H1 (cell line): Measurements from ENCODE around the gene PINLYP. TPM values are rescaled to one million over a fixed set of nuclear protein-coding genes. Genes with fewer than 3 reads are reported as not detected.

ENCODE experiments used
- ASH2L ChIP-seq: fragments of 200-600, 300-600 bp; sonication (generic); IDR thresholded peaks from one replicate; pipeline ENCODE4 v1.7.1; 2017; ENCODE audit warnings: low read length
- ATF2 ChIP-seq: IDR thresholded peaks from 2 replicates; pipeline ENCODE4 v1.6.1; 2012; ENCODE audit warnings: low read length, inconsistent platforms
- FOSL1 ChIP-seq: IDR thresholded peaks from 2 replicates; pipeline ENCODE4 v1.6.1; 2011; ENCODE audit warnings: mild to moderate bottlenecking, low read depth, low read length, moderate library complexity; ENCODE audit not compliant: insufficient read depth
- JUN ChIP-seq: IDR thresholded peaks from 2 replicates; pipeline ENCODE4 v1.6.1; 2011; ENCODE audit warnings: low read depth, mild to moderate bottlenecking, improper control_type of control experiment, low read length
- MAFK ChIP-seq: IDR thresholded peaks from 2 replicates; pipeline ENCODE4 v1.6.1; 2012; ENCODE audit warnings: low read depth, mild to moderate bottlenecking, improper control_type of control experiment, low read length
- NRF1 ChIP-seq: IDR thresholded peaks from 2 replicates; pipeline ENCODE4 v1.6.1; 2011; ENCODE audit warnings: mild to moderate bottlenecking, low read depth, low read length, improper control_type of control experiment
- RFX5 ChIP-seq: IDR thresholded peaks from 2 replicates; pipeline ENCODE4 v1.6.1; 2011; ENCODE audit warnings: low read depth, low read length, improper control_type of control experiment, borderline replicate concordance
- TAF1 ChIP-seq: IDR thresholded peaks from 2 replicates; pipeline ENCODE4 v1.6.1; 2011; ENCODE audit warnings: mild to moderate bottlenecking, low read depth, low read length
- ZNF274 ChIP-seq: IDR thresholded peaks from 2 replicates; pipeline ENCODE4 v1.7.0; 2012; ENCODE audit warnings: low read length, borderline replicate concordance; ENCODE audit errors: extremely low read depth
- polyA plus RNA-seq, 7 experiments: library from polyadenylated mRNA; depleted of rRNA in 3 of 7; stranded (reverse) in 5 of 7; unstranded in 2 of 7; fragments of >200 nt in 5 of 7; fragments of 200-250 nt in 2 of 7; gene quantifications; 1 replicate in 5 of 7; 2 replicates in 1 of 7; 4 replicates in 1 of 7; pipeline versions ENCODE4 v1.2.1 to v1.2.3, GENCODE V29; 2011 to 2013; ENCODE audit warnings: missing spikeins in 2 of 7, mixed read lengths in 2 of 7
- total RNA-seq: library from RNA; stranded (reverse); fragmentation: NEBNext Ultra II Directional; extraction: Animal tissue kit (Norgen Biotek cat#: 25700); gene quantifications from 2 replicates; pipeline ENCODE4 v1.2.1, GENCODE V29; 2021

The PINLYP gene
- total and polyA plus RNA-seq, 2 of the 8 experiments (the other 6 are each of a cell fraction or from before 2014, with no cell fraction given), result 7.5 to 31.3 TPM

GRCh38 chr19:43548706-43549105, 26.9 kb upstream of the PINLYP start (continued):
- TF ChIP-seq ZNF274, result no peak
- no peak for TF ChIP-seq ASH2L
- TF ChIP-seq NRF1, result no peak
- TF ChIP-seq ATF2, result no peak
- TF ChIP-seq JUN, result no peak
- no peak for TF ChIP-seq MAFK
- no peak for TF ChIP-seq RFX5
- TF ChIP-seq FOSL1, result no peak
- TF ChIP-seq TAF1, result no peak
